Keratinocyte (primary cell): ENCODE measurements around the gene ALG2. TPM values are rescaled to one million over a fixed set of nuclear protein-coding genes. Genes with fewer than 3 reads are reported as not detected.

Experiments
- DNase-seq: peaks from one replicate; pipeline ENCODE4 v3.0.0-alpha.2; 2011; ENCODE audit warnings: low read depth, missing footprints, low spot score
- FAIRE-seq: peaks from 2 replicates; lab custom pipeline; 2011; peaks lifted over from hg19 to GRCh38; lab: Jason Lieb, UNC
- H2AFZ ChIP-seq: 2 replicates; pipeline ENCODE4 v1.6.0; 2012; ENCODE audit warnings: low read length, control low read depth, inconsistent platforms; ENCODE audit not compliant: control insufficient read depth
- H3K27ac ChIP-seq: 2 replicates; pipeline ENCODE4 v1.5.1; 2011; ENCODE audit warnings: low read length; ENCODE audit not compliant: control insufficient read depth, insufficient read depth
- H3K27me3 ChIP-seq: 3 replicates; pipeline ENCODE4 v1.6.0; 2011; ENCODE audit warnings: low read length; ENCODE audit not compliant: control insufficient read depth, insufficient read depth; ENCODE audit errors: extremely low read depth
- H3K36me3 ChIP-seq, 2 experiments: 2 replicates in 1 of 2; 3 replicates in 1 of 2; pipeline ENCODE4 v1.5.1; 2011; ENCODE audit warnings: low read length in 2 of 2, mild to moderate bottlenecking in 1 of 2; ENCODE audit not compliant: control insufficient read depth in 2 of 2, insufficient read depth in 2 of 2; ENCODE audit errors: extremely low read depth in 1 of 2
- H3K4me1 ChIP-seq: 3 replicates; pipeline ENCODE4 v1.5.1; 2011; ENCODE audit warnings: low read length; ENCODE audit not compliant: control insufficient read depth, insufficient read depth; ENCODE audit errors: extremely low read depth
- H3K4me2 ChIP-seq: 3 replicates; pipeline ENCODE4 v1.6.0; 2011; ENCODE audit warnings: low read depth, low read length; ENCODE audit not compliant: control insufficient read depth, insufficient read depth; ENCODE audit errors: extremely low read depth
- H3K4me3 ChIP-seq, 3 experiments: fragments of 200-600 bp in 1 of 3; sonication (generic) in 1 of 3; 2 replicates in 2 of 3; 3 replicates in 1 of 3; pipeline ENCODE4 v1.5.1; 2011 to 2016; ENCODE audit warnings: low read length in 3 of 3, mild to moderate bottlenecking in 3 of 3, control low read depth in 2 of 3, inconsistent platforms in 1 of 3, low read depth in 1 of 3, mixed read lengths in 1 of 3, mixed run types in 1 of 3, moderate library complexity in 1 of 3; ENCODE audit not compliant: control insufficient read depth in 2 of 3, insufficient read depth in 2 of 3; ENCODE audit errors: extremely low read depth in 1 of 3
- H3K79me2 ChIP-seq: 2 replicates; pipeline ENCODE4 v1.6.0; 2012; ENCODE audit warnings: low read length; ENCODE audit not compliant: control insufficient read depth, insufficient read depth
- H3K9ac ChIP-seq: 3 replicates; pipeline ENCODE4 v1.6.0; 2011; ENCODE audit warnings: low read length; ENCODE audit not compliant: control insufficient read depth, insufficient read depth; ENCODE audit errors: extremely low read depth
- H3K9me1 ChIP-seq: 3 replicates; pipeline ENCODE4 v1.6.0; 2011; ENCODE audit warnings: low read length; ENCODE audit not compliant: control insufficient read depth, insufficient read depth; ENCODE audit errors: extremely low read depth
- H3K9me3 ChIP-seq: 2 replicates; pipeline ENCODE4 v1.5.1; 2012; ENCODE audit warnings: low read depth, low read length; ENCODE audit not compliant: control insufficient read depth
- H4K20me1 ChIP-seq: 3 replicates; pipeline ENCODE4 v1.6.0; 2011; ENCODE audit warnings: low read length; ENCODE audit not compliant: control insufficient read depth, insufficient read depth; ENCODE audit errors: extremely low read depth
- CTCF ChIP-seq, 3 experiments: IDR thresholded peaks in 1 of 3; conservative IDR thresholded peaks in 1 of 3; optimal IDR thresholded peaks in 1 of 3; 2 replicates in 2 of 3; 3 replicates in 1 of 3; pipeline versions ENCODE3 to v1.5.1; 2011; ENCODE audit warnings: low read length in 3 of 3, mild to moderate bottlenecking in 3 of 3, moderate library complexity in 2 of 3, control low read depth in 1 of 3, inconsistent platforms in 1 of 3; ENCODE audit not compliant: insufficient read depth in 2 of 3; ENCODE audit errors: extremely low read depth in 1 of 3
- EZH2 ChIP-seq: IDR thresholded peaks from one replicate; pipeline ENCODE4 v1.6.1; 2012; ENCODE audit warnings: inconsistent platforms, mild to moderate bottlenecking, low read length, moderate library complexity
- dilution Hi-C: fragments of 300-500 bp; cut with MboI; formaldehyde crosslinking; loops from one replicate; pipeline ENCODE4 v1.7.0; 2020; ENCODE audit warnings: low sequenced_read_pairs; ENCODE audit not compliant: extremely low pct_ligation_motif_present
- polyA plus RNA-seq, 5 experiments: library from polyadenylated mRNA; depleted of rRNA in 3 of 5; stranded (reverse) in 3 of 5; stranded (forward) in 1 of 5; unstranded in 1 of 5; fragments of >200 nt; gene quantifications; 1 replicate in 1 of 5; 2 replicates in 3 of 5; 3 replicates in 1 of 5; pipeline versions ENCODE4 v1.2.1 to v1.2.3, GENCODE V29; 2011 to 2012; ENCODE audit warnings: missing spikeins in 2 of 5, low read depth in 1 of 5, low replicate concordance in 1 of 5

ALG2 gene
- polyA plus RNA-seq, 1 donor (not counting 4 experiments of a cell fraction or from before 2014, with no cell fraction given): 57.1 TPM

DNA sequence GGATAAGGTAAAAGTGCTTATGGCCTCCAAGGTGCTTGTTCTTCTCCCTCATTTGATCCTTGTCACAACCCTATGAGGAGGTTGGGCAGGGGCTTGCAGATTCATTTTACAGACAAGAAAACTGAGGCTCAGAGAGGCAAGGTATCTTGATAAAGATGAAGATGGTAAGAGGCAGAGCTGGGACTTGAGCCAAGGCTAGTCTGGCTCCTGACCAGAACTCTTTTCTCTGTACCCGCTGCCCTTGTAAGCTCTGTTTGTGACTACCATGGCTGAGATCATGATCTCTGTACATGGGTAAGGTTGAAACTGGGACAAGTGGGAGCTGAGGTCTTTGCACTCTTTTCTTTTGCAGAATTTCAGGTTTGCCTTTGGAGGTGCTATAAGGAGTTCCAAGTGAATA lies 33.9 kb upstream of the ALG2 start:
- Histone ChIP-seq H3K4me2 (no peak overlapping the region), H3K9ac (no peak overlapping the region), H4K20me1 (no peaks in the 10 kb centered on the region), H3K9me1 (no peaks in the 10 kb centered on the region), H3K9me3 (no peaks in the 10 kb centered on the region), H3K27me3 (peaks cover 4% of the 10 kb centered on the region), H2AFZ (no peak overlapping the region), H3K4me3 (no peak overlapping the region), H3K4me1 (peaks cover 7% of the 10 kb centered on the region), H3K36me3 (no peaks in the 10 kb centered on the region), H3K79me2 (no peaks in the 10 kb centered on the region), H3K27ac (no peak overlapping the region)
- no peak for FAIRE-seq
- TF ChIP-seq EZH2: no peak
- TF ChIP-seq CTCF (optimal IDR thresholded peaks at IDR 0.05 in 1 of 3, IDR thresholded peaks at IDR 0.05 in 1 of 3, conservative IDR thresholded peaks at IDR 0.05 in 1 of 3; ENCODE audit: extremely low read depth in 1 of 3, insufficient read depth in 2 of 3, low read length in 3 of 3): no peak
- dilution Hi-C loops: no loop called here
- no peak for DNase-seq

GRCh38 chr9:99253772-99254431 lies 32.2 kb upstream of the ALG2 start:
- H3K4me2 ChIP-seq: peak overlapping the region; percentile 58
- peak overlapping the region; percentile 30 for H2AFZ ChIP-seq
- peak; percentile 71 for FAIRE-seq
- peaks cover 7% of the 10 kb centered on the region for H3K4me1 ChIP-seq
- no peaks in the 10 kb centered on the region for H3K9me3 ChIP-seq
- H3K36me3 ChIP-seq: no peaks in the 10 kb centered on the region
- peak overlapping the region; percentile 26 for H3K9ac ChIP-seq
- dilution Hi-C loops: no loop called here
- H3K27ac ChIP-seq: no peak overlapping the region
- H4K20me1 ChIP-seq: no peaks in the 10 kb centered on the region
- H3K79me2 ChIP-seq: no peaks in the 10 kb centered on the region
- peaks cover 4% of the 10 kb centered on the region for H3K27me3 ChIP-seq
- TF ChIP-seq CTCF (optimal IDR thresholded peaks at IDR 0.05 in 1 of 3, IDR thresholded peaks at IDR 0.05 in 1 of 3, conservative IDR thresholded peaks at IDR 0.05 in 1 of 3; ENCODE audit: extremely low read depth in 1 of 3, insufficient read depth in 2 of 3, low read length in 3 of 3): peak in 1 of 3 experiments; percentile 14
- TF ChIP-seq EZH2: no peak
- DNase-seq: peak; percentile 45
- no peaks in the 10 kb centered on the region for H3K9me1 ChIP-seq
- H3K4me3 ChIP-seq: peak overlapping the region in 1 of 3 experiments; percentile 15
